ENCODE measurements around the gene ARHGAP26. TPM values are rescaled to one million over a fixed set of nuclear protein-coding genes. Genes with fewer than 3 reads are reported as not detected.
A peak's percentile ranks its signal among the peaks of the same experiment; 100 is the strongest.

ARHGAP26 gene
- total and polyA plus RNA-seq, 10 donors, result 4.2 to 148 (median 55.5) TPM

- WGBS, 5 donors, result 34 to 54% (median 38%) methylated on average over 15 of the region's 15 CpGs
- Histone ChIP-seq H3K27ac (peak overlapping the region in 4 of 8 donors; percentile 7 to 37 (median 26)), H3K27me3 (replicated peaks in 1 of 7) (no peaks in the 10 kb centered on the region), H3K4me1 (peaks cover 4 to 50% (median 20%) of the 10 kb centered on the region in 6 donors), H3K9me3 (no peaks in the 10 kb centered on the region), H3K36me3 (peaks cover 0 to 17% (median 0%) of the 10 kb centered on the region in 6 donors), H3K4me3 (no peak overlapping the region)
- TF ChIP-seq POLR2A (IDR thresholded peaks at IDR 0.05) (no peak), CTCF (IDR thresholded peaks at IDR 0.05 in 8 of 11, conservative IDR thresholded peaks at IDR 0.05 in 3 of 11) (peak in 1 of 11 experiments; percentile 16)
- DNase-seq, result no peak
- intact Hi-C loops (cut with DNase I; ENCODE audit: low total_unique reads), result no loop called here
Observed at GRCh38 chr5:143182901-143183820, 413.0 kb downstream of the ARHGAP26 start.

- no peaks in the 10 kb centered on the region for H3K27me3 ChIP-seq (replicated peaks in 1 of 7)
- H3K36me3 ChIP-seq, result peaks cover 0 to 10% (median 0%) of the 10 kb centered on the region in 6 donors
- intact Hi-C loops (cut with DNase I; ENCODE audit: low total_unique reads), result no loop called here
- 65 to 100% (median 98%) methylated on average over 1 of the region's 1 CpG for WGBS, 5 donors
- peak overlapping the region in 1 of 8 donors; percentile 20 for H3K27ac ChIP-seq
- H3K4me1 ChIP-seq, result peaks cover 4 to 50% (median 20%) of the 10 kb centered on the region in 6 donors
- no peak overlapping the region for H3K4me3 ChIP-seq
- TF ChIP-seq POLR2A (IDR thresholded peaks at IDR 0.05) (no peak), CTCF (IDR thresholded peaks at IDR 0.05 in 8 of 11, conservative IDR thresholded peaks at IDR 0.05 in 3 of 11) (no peak), POLR2AphosphoS5 (IDR thresholded peaks at IDR 0.05) (no peak)
- DNase-seq, result no peak
- H3K9me3 ChIP-seq, result peaks cover 0 to under 1% (median 0%) of the 10 kb centered on the region in 8 donors
Observed at GRCh38 chr5:143183989-143184388, 413.8 kb downstream of the ARHGAP26 start.

- Histone ChIP-seq H3K36me3 (peaks cover 0 to 4% (median 0%) of the 10 kb centered on the region in 6 donors), H3K27ac (no peak overlapping the region), H3K27me3 (replicated peaks in 1 of 7) (no peaks in the 10 kb centered on the region), H3K4me3 (no peak overlapping the region), H3K9me3 (peaks cover 0 to 23% (median 17%) of the 10 kb centered on the region in 8 donors), H3K4me1 (peaks cover 4 to 42% (median 20%) of the 10 kb centered on the region in 6 donors)
- DNase-seq, result no peak
- intact Hi-C loops (cut with DNase I; ENCODE audit: low total_unique reads), result no loop called here
- no peak for TF ChIP-seq POLR2A (IDR thresholded peaks at IDR 0.05)
- no peak for TF ChIP-seq POLR2AphosphoS5 (IDR thresholded peaks at IDR 0.05)
- TF ChIP-seq CTCF (IDR thresholded peaks at IDR 0.05 in 8 of 11, conservative IDR thresholded peaks at IDR 0.05 in 3 of 11), result no peak
Observed at GRCh38 chr5:143186623-143187022, 416.4 kb downstream of the ARHGAP26 start.

GRCh38 chr5:143187495-143187894 lies 417.3 kb downstream of the ARHGAP26 start:
- WGBS, 5 donors, result 75 to 95% (median 89%) methylated on average over 7 to 8 of the region's 8 CpGs
- Histone ChIP-seq H3K4me1 (peaks cover 4 to 33% (median 19%) of the 10 kb centered on the region in 6 donors), H3K9me3 (peaks cover 0 to 23% (median 17%) of the 10 kb centered on the region in 8 donors), H3K36me3 (peaks cover 0 to 4% (median 0%) of the 10 kb centered on the region in 6 donors), H3K4me3 (no peak overlapping the region), H3K27ac (no peak overlapping the region), H3K27me3 (replicated peaks in 1 of 7) (no peaks in the 10 kb centered on the region)
- TF ChIP-seq POLR2A (IDR thresholded peaks at IDR 0.05), result no peak
- TF ChIP-seq CTCF (IDR thresholded peaks at IDR 0.05 in 8 of 11, conservative IDR thresholded peaks at IDR 0.05 in 3 of 11), result no peak
- TF ChIP-seq POLR2AphosphoS5 (IDR thresholded peaks at IDR 0.05), result no peak
- intact Hi-C loops (cut with DNase I; ENCODE audit: low total_unique reads), result no loop called here
- no peak for DNase-seq
